DND-41 (cell line): Measurements from ENCODE around the gene MKNK2.

Source experiments
- ATAC-seq: fragments of 200-7000 bp; cut with Tn5 transposase; 3 replicates; pipeline ENCODE4 v1.9.1; 2021; ENCODE audit warnings: low read depth; ENCODE audit not compliant: insufficient read depth
- DNase-seq: peaks from one replicate; pipeline ENCODE4 v3.0.0-alpha.2; 2020
- H2AFZ ChIP-seq: 2 replicates; pipeline ENCODE4 v1.6.0; 2012; ENCODE audit warnings: low read depth, low read length
- H3K27ac ChIP-seq: 2 replicates; pipeline ENCODE4 v1.5.1; 2012; ENCODE audit warnings: low read length, inconsistent platforms
- H3K27me3 ChIP-seq: fragments of 200-600 bp; sonication (generic); 2 replicates; pipeline ENCODE4 v1.6.0; 2012; ENCODE audit warnings: low read length, mild to moderate bottlenecking, inconsistent platforms; ENCODE audit not compliant: insufficient read depth, poor library complexity
- H3K36me3 ChIP-seq: 2 replicates; pipeline ENCODE4 v1.5.1; 2012; ENCODE audit warnings: low read length, inconsistent platforms; ENCODE audit not compliant: insufficient read depth
- H3K4me1 ChIP-seq: 2 replicates; pipeline ENCODE4 v1.5.1; 2012; ENCODE audit warnings: mild to moderate bottlenecking, low read length; ENCODE audit not compliant: insufficient read depth
- H3K4me2 ChIP-seq: 2 replicates; pipeline ENCODE4 v1.6.0; 2012; ENCODE audit warnings: mild to moderate bottlenecking, moderate library complexity, low read length, inconsistent platforms; ENCODE audit not compliant: insufficient read depth
- H3K4me3 ChIP-seq, 2 experiments: fragments of 200-600 bp in 1 of 2; shearing (Covaris generic) in 1 of 2; 2 replicates each; pipeline ENCODE4 v1.5.1; 2012 to 2016; ENCODE audit warnings: inconsistent platforms in 2 of 2, low read length in 2 of 2, mild to moderate bottlenecking in 2 of 2, low read depth in 1 of 2, moderate library complexity in 1 of 2
- H3K79me2 ChIP-seq: 2 replicates; pipeline ENCODE4 v1.6.0; 2012; ENCODE audit warnings: low read length, inconsistent platforms; ENCODE audit not compliant: insufficient read depth
- H3K9ac ChIP-seq: 2 replicates; pipeline ENCODE4 v1.6.0; 2012; ENCODE audit warnings: low read depth, mild to moderate bottlenecking, inconsistent platforms, low read length, moderate library complexity
- H3K9me3 ChIP-seq: 2 replicates; pipeline ENCODE4 v1.5.1; 2012; ENCODE audit warnings: low read length, moderate library complexity, mild to moderate bottlenecking, inconsistent platforms; ENCODE audit not compliant: insufficient read depth, severe bottlenecking
- H4K20me1 ChIP-seq: 2 replicates; pipeline ENCODE4 v1.6.0; 2012; ENCODE audit warnings: low read length; ENCODE audit not compliant: insufficient read depth
- CTCF ChIP-seq: IDR thresholded peaks from 2 replicates; pipeline ENCODE4 v1.5.1; 2012; ENCODE audit warnings: borderline replicate concordance, low read length, moderate library complexity, mild to moderate bottlenecking; ENCODE audit not compliant: poor library complexity, severe bottlenecking; ENCODE audit errors: extremely low read depth
- EZH2 ChIP-seq: IDR thresholded peaks from 3 replicates; pipeline ENCODE4 v1.6.1; 2012; ENCODE audit warnings: borderline replicate concordance, low read depth, mild to moderate bottlenecking, moderate library complexity, low read length, inconsistent platforms; ENCODE audit not compliant: severe bottlenecking

MKNK2 gene

GRCh38 chr19:2037651-2038255 lies 13.3 kb downstream of the MKNK2 start:
- H3K4me1 ChIP-seq: peaks cover 15% of the 10 kb centered on the region
- H3K79me2 ChIP-seq: peaks cover 3% of the 10 kb centered on the region; the same call in 1 of the 2 replicates
- no peak for TF ChIP-seq CTCF
- no peak for TF ChIP-seq EZH2
- H3K36me3 ChIP-seq: peaks cover 39% of the 10 kb centered on the region
- no peak overlapping the region for H2AFZ ChIP-seq
- ATAC-seq (no peak), DNase-seq (no peak)
- H3K4me3 ChIP-seq: no peak overlapping the region
- peaks cover 11% of the 10 kb centered on the region for H3K9me3 ChIP-seq
- H3K4me2 ChIP-seq: no peak overlapping the region
- no peak overlapping the region for H3K9ac ChIP-seq
- no peak overlapping the region for H3K27ac ChIP-seq
- H3K27me3 ChIP-seq: no peaks in the 10 kb centered on the region
- peaks cover 19% of the 10 kb centered on the region for H4K20me1 ChIP-seq

- no peak overlapping the region for H3K9ac ChIP-seq
- H3K27me3 ChIP-seq: no peaks in the 10 kb centered on the region
- H3K4me1 ChIP-seq: peaks cover 8% of the 10 kb centered on the region
- H3K27ac ChIP-seq: no peak overlapping the region
- H3K4me3 ChIP-seq: no peak overlapping the region
- ATAC-seq (no peak), DNase-seq (no peak)
- H3K4me2 ChIP-seq: no peak overlapping the region
- H3K36me3 ChIP-seq: peaks cover 29% of the 10 kb centered on the region
- H3K79me2 ChIP-seq: peaks cover 3% of the 10 kb centered on the region; the same call in 1 of the 2 replicates
- H3K9me3 ChIP-seq: peaks cover 11% of the 10 kb centered on the region
- TF ChIP-seq EZH2 (no peak), CTCF (no peak)
- no peak overlapping the region for H2AFZ ChIP-seq
- peaks cover 15% of the 10 kb centered on the region for H4K20me1 ChIP-seq
Observed at GRCh38 chr19:2036424-2036823, 14.6 kb downstream of the MKNK2 start.

GRCh38 chr19:2035590-2035991 lies 15.5 kb downstream of the MKNK2 start:
- no peaks in the 10 kb centered on the region for H3K79me2 ChIP-seq
- no peak for DNase-seq
- H3K9ac ChIP-seq: no peak overlapping the region
- H3K36me3 ChIP-seq: peaks cover 20% of the 10 kb centered on the region
- peaks cover 7% of the 10 kb centered on the region for H4K20me1 ChIP-seq
- no peak overlapping the region for H2AFZ ChIP-seq
- H3K27ac ChIP-seq: no peak overlapping the region
- H3K9me3 ChIP-seq: peaks cover 11% of the 10 kb centered on the region
- H3K27me3 ChIP-seq: no peaks in the 10 kb centered on the region
- H3K4me3 ChIP-seq: no peak overlapping the region
- no peak overlapping the region for H3K4me2 ChIP-seq
- TF ChIP-seq EZH2: no peak
- no peak for TF ChIP-seq CTCF
- peaks cover 4% of the 10 kb centered on the region for H3K4me1 ChIP-seq
- no peak for ATAC-seq
